Stimulated activated CD4-positive, alpha-beta T cell treated with anti-CD3 and anti-CD28 coated beads, Interleukin-1b, Interleukin-23, amount 100 ng/mL, for 48 hours (primary cell): Measurements from ENCODE around the gene MTNR1A.

Experiments
- DNase-seq: peaks from one replicate; pipeline ENCODE4 v3.0.0-alpha.2; 2020

The MTNR1A gene

DNA sequence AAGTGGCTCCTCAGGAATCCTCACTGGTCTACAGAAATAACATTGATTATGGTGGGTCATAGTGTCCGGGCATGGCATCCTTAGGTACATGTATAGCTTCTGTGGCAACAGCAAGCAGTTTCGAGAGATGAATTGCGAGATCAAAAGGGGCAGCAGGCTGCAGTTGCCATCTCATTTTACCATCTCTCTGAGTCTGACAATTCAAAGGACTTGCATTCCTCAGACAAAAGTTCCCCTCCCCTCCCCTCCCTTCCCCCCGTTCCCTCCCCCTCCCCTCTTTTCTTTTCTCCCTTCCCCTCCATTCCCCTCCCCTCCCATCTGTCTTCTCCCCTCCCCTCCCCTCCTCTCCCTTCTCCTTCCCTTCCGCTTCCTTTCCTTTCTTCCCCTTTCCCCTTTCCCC lies 70.2 kb downstream of the MTNR1A start:
- DNase-seq = no peak

DNA sequence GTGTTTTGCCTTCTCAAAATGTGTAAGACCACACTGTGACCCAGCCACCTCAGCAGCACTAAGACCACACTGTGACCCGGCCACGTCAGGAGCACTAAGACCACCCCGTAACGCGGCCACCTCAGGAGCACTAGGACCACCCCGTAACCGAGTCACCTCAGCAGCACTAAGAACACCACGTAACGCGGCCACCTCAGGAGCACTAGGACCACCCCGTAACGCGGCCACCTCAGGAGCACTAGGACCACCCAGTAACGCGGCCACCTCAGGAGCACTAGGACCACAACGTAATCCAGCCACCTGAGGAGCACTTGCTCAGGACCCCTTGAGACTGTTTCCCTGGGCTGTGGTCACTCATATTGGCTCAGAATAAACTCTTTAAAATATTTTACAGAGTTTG lies 71.7 kb downstream of the MTNR1A start:
- DNase-seq = no peak
